Choroid plexus epithelial cell (primary cell): ENCODE measurements around the gene CASZ1.

ENCODE experiments used
- DNase-seq: peaks from one replicate; pipeline ENCODE4 v3.0.0-alpha.2; 2010; ENCODE audit warnings: low read depth
- H3K4me3 ChIP-seq: 2 replicates; pipeline ENCODE4 v1.5.1; 2011; ENCODE audit warnings: low read depth, mild to moderate bottlenecking, control low read depth, low read length, moderate library complexity
- TF ChIP-seq, protein P1 (sequence below): conservative IDR thresholded peaks from 2 replicates; pipeline ENCODE4 v1.5.1; 2011; ENCODE audit warnings: low read depth, mild to moderate bottlenecking, control low read depth, inconsistent platforms, low read length, moderate library complexity

CASZ1 gene

GRCh38 chr1:10671622-10672342 lies 124.7 kb downstream of the CASZ1 start:
- no peak for DNase-seq
- TF ChIP-seq, protein P1, sequence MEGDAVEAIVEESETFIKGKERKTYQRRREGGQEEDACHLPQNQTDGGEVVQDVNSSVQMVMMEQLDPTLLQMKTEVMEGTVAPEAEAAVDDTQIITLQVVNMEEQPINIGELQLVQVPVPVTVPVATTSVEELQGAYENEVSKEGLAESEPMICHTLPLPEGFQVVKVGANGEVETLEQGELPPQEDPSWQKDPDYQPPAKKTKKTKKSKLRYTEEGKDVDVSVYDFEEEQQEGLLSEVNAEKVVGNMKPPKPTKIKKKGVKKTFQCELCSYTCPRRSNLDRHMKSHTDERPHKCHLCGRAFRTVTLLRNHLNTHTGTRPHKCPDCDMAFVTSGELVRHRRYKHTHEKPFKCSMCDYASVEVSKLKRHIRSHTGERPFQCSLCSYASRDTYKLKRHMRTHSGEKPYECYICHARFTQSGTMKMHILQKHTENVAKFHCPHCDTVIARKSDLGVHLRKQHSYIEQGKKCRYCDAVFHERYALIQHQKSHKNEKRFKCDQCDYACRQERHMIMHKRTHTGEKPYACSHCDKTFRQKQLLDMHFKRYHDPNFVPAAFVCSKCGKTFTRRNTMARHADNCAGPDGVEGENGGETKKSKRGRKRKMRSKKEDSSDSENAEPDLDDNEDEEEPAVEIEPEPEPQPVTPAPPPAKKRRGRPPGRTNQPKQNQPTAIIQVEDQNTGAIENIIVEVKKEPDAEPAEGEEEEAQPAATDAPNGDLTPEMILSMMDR = no peak
- H3K4me3 ChIP-seq = no peak overlapping the region

DNA sequence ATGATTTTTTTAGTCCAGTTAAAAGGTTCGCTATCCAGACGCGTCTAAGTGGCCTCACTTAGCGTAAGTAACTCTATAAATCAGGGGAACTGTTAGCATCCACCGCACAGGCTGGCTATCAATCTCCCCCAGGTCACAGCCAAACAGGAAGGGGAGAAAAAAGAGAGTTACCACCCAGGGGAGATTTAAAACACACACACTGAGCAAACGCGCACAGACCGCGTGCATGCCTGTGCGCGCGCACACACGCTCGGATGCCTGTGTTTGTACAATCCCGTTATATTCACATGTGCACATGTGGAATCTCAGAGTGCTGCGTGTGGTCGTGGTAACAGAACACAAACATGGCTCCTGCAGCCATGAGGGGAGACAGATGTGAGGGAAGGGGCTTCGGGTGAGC lies 125.4 kb downstream of the CASZ1 start:
- TF ChIP-seq, protein P1 = no peak
- H3K4me3 ChIP-seq = no peak overlapping the region
- no peak for DNase-seq

DNA sequence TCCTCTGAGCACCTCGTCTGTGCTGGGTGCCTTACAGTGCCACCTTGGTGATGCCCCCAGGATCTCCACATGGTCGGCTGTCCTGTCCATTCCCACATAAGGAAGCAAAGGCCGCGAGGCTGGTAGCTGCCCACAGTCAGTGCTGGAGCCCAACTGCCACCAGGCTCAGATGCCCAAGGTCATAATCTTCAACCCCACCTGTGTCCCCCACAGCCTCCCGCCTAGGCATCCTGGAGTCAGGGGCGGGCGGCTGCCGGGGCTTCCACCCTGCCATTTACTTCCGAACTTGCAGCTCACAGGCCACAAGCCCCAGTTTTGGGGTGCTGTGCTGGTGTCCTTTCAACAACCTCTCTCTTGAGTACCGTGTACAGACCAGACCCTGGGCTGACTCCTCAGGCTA lies 126.3 kb downstream of the CASZ1 start:
- TF ChIP-seq, protein P1 = no peak

GRCh38 chr1:10669570-10669969 lies 126.9 kb downstream of the CASZ1 start:
- TF ChIP-seq, protein P1 = no peak
- no peak overlapping the region for H3K4me3 ChIP-seq
- no peak for DNase-seq

More for the DNA sequence above, 126.3 kb downstream of the CASZ1 start:
- H3K4me3 ChIP-seq = no peak overlapping the region
- DNase-seq = no peak

DNA sequence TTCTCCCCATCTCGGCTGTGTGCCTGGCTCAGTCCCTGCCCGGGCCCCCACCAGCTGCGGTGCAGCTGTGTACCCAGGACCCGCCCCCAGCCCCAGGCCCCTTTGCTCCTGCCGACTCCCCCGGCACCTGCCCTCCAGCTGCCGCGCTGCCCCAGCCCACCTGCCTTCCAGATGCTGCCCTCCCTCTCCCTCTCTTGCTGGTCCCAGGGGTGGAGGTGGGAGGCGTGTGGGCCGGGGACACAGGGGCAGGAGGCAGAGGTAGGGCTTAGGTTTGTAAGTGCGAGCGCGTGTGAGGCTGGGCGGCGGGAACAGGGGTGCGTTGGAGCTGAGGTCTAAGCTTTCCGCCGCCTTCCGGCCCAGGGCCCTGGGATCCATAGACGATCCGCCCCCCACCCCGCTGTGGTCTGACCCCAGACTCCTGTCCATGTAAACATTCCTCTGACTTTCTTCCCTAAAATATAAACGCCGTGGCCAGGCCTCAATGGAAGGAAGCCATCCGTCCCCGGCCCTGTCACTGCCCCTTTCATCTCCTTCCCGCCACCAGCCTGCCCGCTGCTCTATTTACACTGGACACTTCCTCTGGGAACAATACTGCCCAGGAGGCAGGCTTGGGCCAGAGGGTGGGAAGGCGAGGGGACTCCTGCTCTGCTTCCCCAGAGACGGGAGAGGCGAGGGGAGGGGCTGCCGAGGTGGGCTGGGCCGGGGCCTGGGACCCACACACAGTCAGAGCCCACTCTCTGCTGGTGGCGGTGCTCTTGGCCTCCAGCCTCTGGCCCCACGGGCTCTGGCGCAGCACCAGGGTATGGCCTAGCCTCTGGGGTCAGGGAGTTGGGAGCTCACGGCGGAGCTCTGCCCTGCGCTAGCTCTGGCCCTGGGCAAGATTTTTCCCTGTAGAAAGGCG lies 128.3 kb downstream of the CASZ1 start:
- TF ChIP-seq, protein P1 = no peak
- H3K4me3 ChIP-seq = no peak overlapping the region
- DNase-seq = no peak

- TF ChIP-seq, protein P1 = no peak
- no peak overlapping the region for H3K4me3 ChIP-seq
- no peak for DNase-seq
Measured at GRCh38 chr1:10665930-10666850, 130.3 kb downstream of the CASZ1 start.
